GM12892 (cell line): ENCODE measurements around the gene SIAH1.

ENCODE experiments used
- POLR2A ChIP-seq: IDR thresholded peaks from 2 replicates; pipeline ENCODE4 v1.6.1; 2011; ENCODE audit warnings: low read depth, low read length, control low read depth
- POLR2AphosphoS5 ChIP-seq: IDR thresholded peaks from 2 replicates; pipeline ENCODE4 v1.6.1; 2011; ENCODE audit warnings: low read depth, low read length, control low read depth

DNA sequence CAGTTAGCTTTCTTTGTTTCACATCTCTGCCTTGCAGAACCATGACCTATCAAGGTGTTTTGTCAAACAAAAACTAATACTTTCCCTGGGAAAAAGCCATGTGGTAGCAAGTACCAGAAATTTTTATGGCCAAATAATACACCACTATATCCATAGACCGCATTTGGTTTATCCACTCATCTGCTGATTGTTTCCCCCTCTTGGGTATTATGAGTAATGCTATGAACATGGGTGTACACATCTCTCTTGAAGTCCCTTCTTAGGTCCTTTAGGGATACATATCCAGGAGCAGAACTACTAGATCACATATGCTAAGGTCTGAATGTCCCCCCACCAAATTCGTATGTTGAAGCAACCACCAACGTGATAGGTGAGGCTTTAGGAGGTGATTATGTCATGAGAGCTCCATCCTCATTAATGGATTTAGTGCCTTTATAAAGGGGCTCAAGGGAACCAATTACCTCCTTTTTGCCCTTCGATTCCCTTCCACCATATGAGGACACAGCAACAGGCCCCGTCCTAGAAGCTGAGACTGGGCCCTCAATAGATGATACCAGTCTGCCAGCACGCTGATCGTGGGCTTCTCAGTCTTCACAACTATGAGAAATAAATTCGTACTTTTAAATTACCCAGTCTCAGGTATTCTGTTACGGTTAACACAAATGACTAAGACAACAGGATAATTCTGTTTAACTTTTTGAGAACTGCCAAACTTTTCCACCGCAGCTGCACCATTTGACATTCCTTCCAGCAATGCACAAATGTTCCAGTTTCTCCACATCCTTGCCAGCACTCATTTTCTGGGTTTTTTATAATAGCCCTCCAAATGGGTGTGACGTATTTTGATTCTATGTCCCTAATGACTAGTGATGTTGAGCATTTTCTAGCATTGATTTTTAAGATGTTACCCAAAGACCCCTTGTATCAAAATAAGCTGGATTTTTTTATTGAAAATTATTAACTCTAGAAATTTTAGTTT, 30.0 kb downstream of the SIAH1 start:
- no peak for TF ChIP-seq POLR2AphosphoS5
- no peak for TF ChIP-seq POLR2A
